ENCODE measurements around the gene SAP30BP.

Gene SAP30BP

GRCh38 chr17:75650874-75651273 lies 16.3 kb upstream of the SAP30BP start:
- no peak for DNase-seq

- no peak for DNase-seq
Observed at GRCh38 chr17:75652341-75652740, 14.8 kb upstream of the SAP30BP start.

GRCh38 chr17:75652934-75653549 lies 14.1 kb upstream of the SAP30BP start:
- DNase-seq = peak; percentile 4

GRCh38 chr17:75654176-75654575 lies 13.0 kb upstream of the SAP30BP start:
- no peak for DNase-seq

- DNase-seq = no peak
Observed at GRCh38 chr17:75658237-75658636, 8.9 kb upstream of the SAP30BP start.

GRCh38 chr17:75661531-75661930 lies 5.6 kb upstream of the SAP30BP start:
- DNase-seq = no peak

- DNase-seq = no peak
Observed at GRCh38 chr17:75662511-75662910, 4.6 kb upstream of the SAP30BP start.

- no peak for DNase-seq
Observed at GRCh38 chr17:75664099-75664549, 3.0 kb upstream of the SAP30BP start.

- no peak for DNase-seq
Observed at GRCh38 chr17:75665981-75666380, 1.2 kb upstream of the SAP30BP start.

GRCh38 chr17:75667825-75668224 lies 687 bp downstream of the SAP30BP start:
- no peak for DNase-seq

- DNase-seq = no peak
Observed at GRCh38 chr17:75668489-75668888, 1.4 kb downstream of the SAP30BP start.

GRCh38 chr17:75670868-75671267 lies 3.7 kb downstream of the SAP30BP start:
- DNase-seq = no peak

- no peak for DNase-seq
Observed at GRCh38 chr17:75672011-75672410, 4.9 kb downstream of the SAP30BP start.

- no peak for DNase-seq
Observed at GRCh38 chr17:75673487-75673886, 6.3 kb downstream of the SAP30BP start.

GRCh38 chr17:75676461-75676860 lies 9.3 kb downstream of the SAP30BP start:
- DNase-seq = no peak

- DNase-seq = no peak
Observed at GRCh38 chr17:75679706-75680211, 12.6 kb downstream of the SAP30BP start.

GRCh38 chr17:75680431-75680830 lies 13.3 kb downstream of the SAP30BP start:
- no peak for DNase-seq

- DNase-seq = no peak
Observed at GRCh38 chr17:75681289-75681688, 14.2 kb downstream of the SAP30BP start.

- DNase-seq = no peak
Observed at GRCh38 chr17:75683583-75683982, 16.4 kb downstream of the SAP30BP start.

- DNase-seq = no peak
Observed at GRCh38 chr17:75684249-75684648, 17.1 kb downstream of the SAP30BP start.

GRCh38 chr17:75684924-75685323 lies 17.8 kb downstream of the SAP30BP start:
- DNase-seq = no peak

GRCh38 chr17:75685499-75685898 lies 18.4 kb downstream of the SAP30BP start:
- no peak for DNase-seq

GRCh38 chr17:75688209-75688825 lies 21.2 kb downstream of the SAP30BP start:
- no peak for DNase-seq

- DNase-seq = no peak
Observed at GRCh38 chr17:75689441-75689873, 22.3 kb downstream of the SAP30BP start.

GRCh38 chr17:75691371-75691791 lies 24.2 kb downstream of the SAP30BP start:
- no peak for DNase-seq
